Activated CD4-positive, alpha-beta memory T cell treated with anti-CD3 and anti-CD28 coated beads, Interleukin-2, amount 10 ng/mL, durations not matched to agents 7 days and 5 days (primary cell): ENCODE data around the gene YAF2. TPM values are rescaled to one million over a fixed set of nuclear protein-coding genes. Genes with fewer than 3 reads are reported as not detected.

ENCODE experiments used
- CTCF ChIA-PET: fragments of 350-600 bp; sonication (Branson Sonifier 250); formaldehyde crosslinking; loops from one replicate; lab custom pipeline; 2021; ENCODE audit warnings: antibody characterized with exemption, inconsistent platforms; lab: Charles Lee
- POLR2A ChIA-PET: fragments of 350-600 bp; sonication (Branson Sonifier 250); formaldehyde crosslinking; loops from one replicate; lab custom pipeline; 2021; ENCODE audit warnings: antibody characterized with exemption; lab: Charles Lee
- DNase-seq: peaks from one replicate; pipeline ENCODE4 v3.0.0-alpha.2; 2020
- H3K27ac Mint-ChIP-seq: one replicate; pipeline ENCODE4 v1.8.0; 2021; ENCODE audit warnings: mild to moderate bottlenecking, mixed read lengths
- H3K27me3 Mint-ChIP-seq: one replicate; pipeline ENCODE4 v1.8.0; 2021; ENCODE audit warnings: mixed read lengths
- H3K36me3 Mint-ChIP-seq: one replicate; pipeline ENCODE4 v1.8.0; 2021; ENCODE audit warnings: low read depth, mixed read lengths
- H3K4me1 Mint-ChIP-seq: one replicate; pipeline ENCODE4 v1.8.0; 2021; ENCODE audit warnings: mixed read lengths
- H3K4me3 Mint-ChIP-seq: one replicate; pipeline ENCODE4 v1.8.0; 2021; ENCODE audit warnings: mild to moderate bottlenecking, mixed read lengths
- H3K9me3 Mint-ChIP-seq: one replicate; pipeline ENCODE4 v1.8.0; 2021; ENCODE audit warnings: mixed read lengths
- total RNA-seq, 2 experiments: library from RNA; stranded (reverse); gene quantifications; one replicate each; pipeline ENCODE4 v1.2.3, GENCODE V29; 2021

The YAF2 gene
- total RNA-seq, 2 experiments from 2014 or later = 39.6 to 44.4 TPM

DNA sequence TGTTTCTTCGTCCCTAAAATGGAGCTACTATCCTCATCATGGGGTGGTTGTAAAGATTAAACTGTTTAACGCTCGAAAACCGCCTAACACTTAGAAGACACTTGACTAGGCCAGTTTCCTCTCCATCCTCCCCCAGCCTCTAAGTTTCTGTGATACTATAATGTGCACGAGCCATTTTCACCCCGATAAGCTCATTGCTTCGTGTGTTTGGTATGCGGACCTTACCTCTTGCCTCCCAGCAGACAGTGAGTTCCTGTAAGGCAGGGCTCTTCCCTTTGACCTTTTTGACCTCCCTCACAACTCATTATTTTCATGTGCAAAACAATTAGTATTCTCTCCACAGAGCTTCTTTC lies 92.9 kb downstream of the YAF2 start:
- peak; percentile 18 for DNase-seq
- POLR2A ChIA-PET = interaction anchor here (0.8 to 2.0 kb wide), 10 partner anchors 10 to 216 kb away, joined by 3 to 10 read pairs (median 4); partner anchors contain the start of gene YAF2
- Mint-ChIP-seq H3K27ac (peak overlapping the region; percentile 50), H3K4me3 (peak overlapping the region; percentile 79), H3K9me3 (no peaks in the 10 kb centered on the region), H3K4me1 (peaks cover 32% of the 10 kb centered on the region), H3K27me3 (peaks cover 3% of the 10 kb centered on the region), H3K36me3 (peaks cover 3% of the 10 kb centered on the region)
- CTCF ChIA-PET = interaction anchor here (0.6 to 1.3 kb wide), 5 partner anchors 10 to 187 kb away, joined by 3 to 5 read pairs (median 4); no protein-coding TSS in a partner anchor

DNA sequence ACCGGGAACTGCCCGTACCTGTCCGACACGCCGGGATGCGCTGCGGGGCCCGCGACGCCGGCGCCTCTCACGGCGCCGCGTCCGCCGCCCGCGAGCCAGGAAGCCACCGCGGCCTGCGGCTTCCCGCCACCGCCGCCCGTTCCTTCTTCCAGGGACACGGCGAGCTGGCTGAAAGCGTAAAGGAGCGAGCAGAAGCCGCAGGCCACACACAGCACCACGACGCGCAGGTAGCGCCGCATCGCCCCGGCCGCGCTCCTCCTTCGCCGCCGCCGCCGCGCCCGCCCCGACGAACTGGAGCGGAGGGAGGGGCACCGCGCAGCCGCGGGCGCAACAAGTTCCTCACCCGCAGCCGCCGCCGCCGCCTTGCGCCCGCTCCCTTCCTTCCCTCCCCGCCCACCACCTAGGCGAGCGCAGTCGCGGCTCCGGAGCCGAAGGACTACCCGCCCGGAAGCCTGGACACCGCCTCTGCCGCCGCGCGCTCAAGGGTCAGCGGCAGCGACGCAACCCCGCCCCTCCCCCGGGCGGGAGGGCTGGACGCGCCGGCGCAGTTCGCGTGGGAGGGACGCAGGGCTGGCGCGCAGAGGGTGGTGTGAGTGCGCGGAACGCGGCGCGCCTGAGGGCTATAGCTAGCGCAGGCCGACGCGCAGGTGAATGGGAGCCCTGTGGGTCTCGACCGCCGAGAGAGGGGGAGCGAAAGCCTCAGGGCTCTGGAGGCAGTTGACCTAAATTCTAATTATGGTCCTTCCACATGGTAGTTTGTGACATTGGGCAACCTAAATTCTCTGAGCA lies 93.4 kb downstream of the YAF2 start, which contains the start of gene GXYLT1:
Gene GXYLT1 (minus strand): TSS at position 467 of the 789 bp plus-strand sequence. CDS start 228 bp downstream, at position 239.
- CTCF ChIA-PET = interaction anchor here (0.6 to 1.3 kb wide), 5 partner anchors 11 to 187 kb away, joined by 3 to 5 read pairs (median 4); no protein-coding TSS in a partner anchor
- Mint-ChIP-seq H3K4me3 (peak within 1 kb of the TSS; percentile 90), H3K9me3 (no peaks in the 10 kb centered on the region), H3K27ac (peak within 1 kb of the TSS; percentile 67), H3K4me1 (peaks cover 32% of the 10 kb centered on the region), H3K36me3 (peaks cover 3% of the 10 kb centered on the region), H3K27me3 (peaks cover 3% of the 10 kb centered on the region)
- POLR2A ChIA-PET = interaction anchor here (0.8 to 2.0 kb wide), 10 partner anchors 11 to 217 kb away, joined by 3 to 10 read pairs (median 4); partner anchors contain the start of gene YAF2
- DNase-seq = peak; percentile 82

DNA sequence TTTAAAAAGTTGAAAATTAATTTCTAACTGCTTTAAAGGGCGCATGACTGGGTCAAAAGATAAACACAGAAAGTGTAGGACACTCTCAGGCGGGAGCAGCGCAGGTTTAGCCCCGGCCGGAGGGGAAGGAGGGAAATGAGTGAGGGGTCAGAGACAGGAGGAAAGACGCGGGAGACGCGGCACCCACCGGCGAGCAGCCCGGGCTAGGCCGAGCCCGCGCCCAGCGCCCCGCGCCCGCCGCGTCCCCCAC lies 94.0 kb downstream of the YAF2 start:
- POLR2A ChIA-PET = interaction anchor here (1.6 kb wide), 2 partner anchors 95 to 217 kb away, joined by 4 to 8 read pairs; partner anchors contain the start of gene YAF2
- DNase-seq = no peak
- Mint-ChIP-seq H3K36me3 (peaks cover 3% of the 10 kb centered on the region), H3K4me1 (peaks cover 32% of the 10 kb centered on the region), H3K27ac (peak overlapping the region; percentile 67), H3K9me3 (no peaks in the 10 kb centered on the region), H3K4me3 (peak overlapping the region; percentile 90), H3K27me3 (peaks cover 3% of the 10 kb centered on the region)
- CTCF ChIA-PET = no interaction called here

DNA sequence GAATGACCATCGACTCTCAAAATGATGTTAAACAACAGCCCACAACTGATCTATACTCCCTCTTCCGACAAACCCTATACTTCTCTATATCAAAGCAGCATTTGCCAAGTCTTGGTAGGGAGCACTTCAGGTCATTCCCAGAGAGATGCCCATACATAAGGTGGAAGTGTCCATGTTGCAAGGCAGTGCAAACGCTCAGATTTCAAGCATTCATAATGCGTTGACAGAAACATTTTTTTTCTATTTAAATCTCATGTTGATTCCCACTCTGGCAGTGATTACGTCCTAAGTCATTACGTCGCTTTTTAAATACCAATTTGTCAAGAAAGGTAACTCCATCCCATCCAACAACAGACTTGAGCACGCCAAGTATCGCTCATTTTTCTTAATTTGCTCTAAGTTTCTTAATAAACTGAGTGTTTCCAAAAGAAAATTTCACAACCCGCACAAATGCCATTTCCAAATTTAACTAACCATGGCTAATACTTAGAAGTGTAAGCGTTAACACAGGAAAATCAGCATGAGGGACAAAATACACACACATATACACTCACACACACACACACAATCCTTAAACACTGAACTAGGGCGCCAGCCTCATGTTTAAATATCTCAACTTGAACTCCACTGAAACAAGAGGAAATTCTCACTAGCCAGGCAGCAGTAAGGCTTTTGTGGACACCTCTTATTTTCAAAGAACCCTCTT lies 94.4 kb downstream of the YAF2 start:
- peaks cover 32% of the 10 kb centered on the region for H3K4me1 Mint-ChIP-seq
- CTCF ChIA-PET = no interaction called here
- peak overlapping the region; percentile 90 for H3K4me3 Mint-ChIP-seq
- no peak for DNase-seq
- H3K27me3 Mint-ChIP-seq = peaks cover 3% of the 10 kb centered on the region
- POLR2A ChIA-PET = interaction anchor here (1.6 kb wide), 1 partner anchor 95 kb away, joined by 8 read pairs; the partner anchor contains the start of gene YAF2
- H3K9me3 Mint-ChIP-seq = no peaks in the 10 kb centered on the region
- peak overlapping the region; percentile 67 for H3K27ac Mint-ChIP-seq
- H3K36me3 Mint-ChIP-seq = peaks cover 3% of the 10 kb centered on the region

DNA sequence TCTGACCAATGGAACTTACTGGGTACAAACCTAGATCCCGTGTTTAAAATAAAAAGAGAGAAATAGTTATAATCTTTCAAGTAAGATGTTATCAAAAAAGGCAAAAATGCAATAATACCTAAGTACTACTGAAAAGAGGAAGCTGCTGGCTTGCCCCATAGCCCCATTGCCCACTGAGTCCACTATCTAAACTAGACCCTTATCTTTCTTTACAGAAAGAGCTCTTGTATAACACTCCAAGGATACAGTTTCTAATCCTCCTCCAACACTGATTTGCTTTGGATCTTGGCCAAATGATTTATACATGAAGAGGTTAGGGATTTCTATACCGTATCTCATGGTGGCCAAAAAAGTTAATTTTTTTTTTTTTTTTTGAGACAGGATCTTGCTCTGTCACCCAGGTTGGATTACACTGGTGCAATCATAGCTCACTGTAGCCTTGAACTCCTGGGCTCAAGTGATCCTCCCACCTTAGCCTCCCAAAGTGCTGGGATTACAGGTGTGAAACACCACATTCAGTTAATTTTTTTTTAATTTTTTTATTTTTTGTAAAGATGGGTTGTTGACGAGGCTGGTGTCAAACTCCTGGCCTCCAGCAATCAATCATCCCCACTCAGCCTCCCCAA lies 96.0 kb downstream of the YAF2 start:
- H3K27ac Mint-ChIP-seq = no peak overlapping the region
- peaks cover 3% of the 10 kb centered on the region for H3K36me3 Mint-ChIP-seq
- peaks cover 32% of the 10 kb centered on the region for H3K4me1 Mint-ChIP-seq
- peaks cover 3% of the 10 kb centered on the region for H3K27me3 Mint-ChIP-seq
- ChIA-PET CTCF (no interaction called here), POLR2A (interaction anchor here (1.4 kb wide), 1 partner anchor 96 kb away, joined by 3 read pairs; the partner anchor contains the start of gene YAF2)
- H3K9me3 Mint-ChIP-seq = no peaks in the 10 kb centered on the region
- H3K4me3 Mint-ChIP-seq = no peak overlapping the region
- DNase-seq = no peak

DNA sequence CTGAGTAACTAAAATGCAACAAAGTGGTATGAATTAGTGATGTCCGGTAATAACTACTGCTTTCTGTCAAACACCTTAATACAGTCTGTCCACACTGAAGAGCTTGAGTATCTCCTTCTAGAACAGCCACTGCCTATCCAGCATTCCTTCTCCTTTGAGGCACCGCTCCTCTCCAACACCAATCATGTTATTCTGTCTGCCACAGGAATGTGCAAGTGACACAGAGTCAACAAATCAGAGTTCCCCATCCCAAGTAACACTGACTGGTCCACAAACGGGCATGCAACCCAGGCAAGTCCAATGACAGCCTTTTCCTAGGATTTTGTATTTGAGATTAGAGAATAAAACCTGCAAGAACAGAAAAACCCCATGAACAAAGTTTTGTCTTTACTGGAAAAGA lies 97.1 kb downstream of the YAF2 start:
- POLR2A ChIA-PET = no interaction called here
- H3K36me3 Mint-ChIP-seq = peaks cover 3% of the 10 kb centered on the region
- no peak overlapping the region for H3K27ac Mint-ChIP-seq
- no peak for DNase-seq
- no peak overlapping the region for H3K4me3 Mint-ChIP-seq
- H3K9me3 Mint-ChIP-seq = no peaks in the 10 kb centered on the region
- CTCF ChIA-PET = no interaction called here
- H3K4me1 Mint-ChIP-seq = peaks cover 29% of the 10 kb centered on the region
- H3K27me3 Mint-ChIP-seq = peaks cover 3% of the 10 kb centered on the region

DNA sequence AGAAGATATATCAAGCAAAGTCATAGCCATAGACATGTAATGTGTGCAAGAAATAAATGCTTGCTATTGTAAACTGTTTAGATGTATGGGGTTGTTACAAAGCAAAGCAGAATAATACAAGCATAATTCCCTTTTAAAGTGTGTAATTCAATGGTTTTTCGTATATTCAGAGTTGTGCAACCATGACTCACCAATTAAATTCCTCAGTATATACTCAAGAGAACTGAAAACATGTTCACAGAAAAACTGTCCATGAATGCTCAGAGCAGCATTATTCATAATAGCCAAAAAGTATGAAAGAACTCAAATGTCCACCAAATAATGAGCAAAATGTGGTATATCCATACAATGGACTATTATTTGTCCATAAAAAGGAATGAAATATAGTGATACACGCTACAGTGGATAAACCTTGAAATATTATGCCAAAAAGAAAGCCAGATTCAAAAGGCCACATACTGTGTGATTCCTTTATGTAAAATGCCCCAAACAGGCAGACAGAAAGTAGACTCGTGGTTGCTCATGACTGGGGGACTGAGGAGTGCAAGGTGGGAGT lies 102.7 kb downstream of the YAF2 start:
- CTCF ChIA-PET = no interaction called here
- POLR2A ChIA-PET = no interaction called here

DNA sequence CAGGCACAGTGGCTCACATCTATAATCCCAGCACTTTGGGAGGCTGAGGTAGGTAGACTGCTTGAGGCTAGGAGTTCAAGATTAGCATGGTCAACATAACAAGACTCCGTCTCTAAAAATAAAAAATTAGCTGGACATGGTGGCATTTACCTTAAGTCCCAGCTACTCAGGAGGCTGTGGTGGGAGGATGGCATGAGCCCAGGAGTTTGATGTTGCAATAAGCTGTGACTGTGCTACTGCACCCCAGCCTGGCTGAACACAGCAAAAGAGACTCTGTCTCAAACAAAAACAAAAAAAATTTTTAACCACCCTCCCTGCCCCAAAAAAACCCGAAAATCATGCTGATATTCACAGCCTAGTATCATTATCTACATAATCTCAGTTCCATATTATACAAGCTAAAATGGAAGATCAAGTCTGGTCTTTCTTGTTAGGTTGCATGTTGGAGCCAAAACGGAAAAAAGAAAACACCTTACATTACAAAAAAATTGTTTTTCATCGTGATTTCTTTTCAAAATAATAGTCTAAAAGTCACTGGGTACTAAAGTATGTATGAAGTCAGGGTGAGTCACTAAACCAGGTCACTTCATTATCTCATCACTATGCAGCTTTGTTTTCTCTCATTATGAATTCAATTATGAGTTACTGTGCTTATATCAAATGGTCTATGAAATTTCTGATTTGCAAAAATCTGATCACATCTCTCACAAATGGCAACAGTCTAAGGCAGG lies 107.2 kb downstream of the YAF2 start:
- Mint-ChIP-seq H3K36me3 (no peaks in the 10 kb centered on the region), H3K9me3 (no peaks in the 10 kb centered on the region), H3K27ac (no peak overlapping the region), H3K4me1 (peaks cover 7% of the 10 kb centered on the region), H3K27me3 (no peaks in the 10 kb centered on the region), H3K4me3 (no peak overlapping the region)
- ChIA-PET CTCF (interaction anchor here (0.5 to 1.0 kb wide), 2 partner anchors 30 to 242 kb away, joined by 3 to 4 read pairs; no protein-coding TSS in a partner anchor), POLR2A (interaction anchor here (0.8 kb wide), 1 partner anchor 14 kb away, joined by 3 read pairs; the partner anchor contains the start of gene GXYLT1)
- no peak for DNase-seq

More for the DNA sequence above, 102.7 kb downstream of the YAF2 start:
- H3K27me3 Mint-ChIP-seq = no peaks in the 10 kb centered on the region
- no peaks in the 10 kb centered on the region for H3K9me3 Mint-ChIP-seq
- H3K36me3 Mint-ChIP-seq = no peaks in the 10 kb centered on the region
- no peak overlapping the region for H3K27ac Mint-ChIP-seq
- no peak for DNase-seq
- H3K4me3 Mint-ChIP-seq = no peak overlapping the region
- H3K4me1 Mint-ChIP-seq = peaks cover 3% of the 10 kb centered on the region

DNA sequence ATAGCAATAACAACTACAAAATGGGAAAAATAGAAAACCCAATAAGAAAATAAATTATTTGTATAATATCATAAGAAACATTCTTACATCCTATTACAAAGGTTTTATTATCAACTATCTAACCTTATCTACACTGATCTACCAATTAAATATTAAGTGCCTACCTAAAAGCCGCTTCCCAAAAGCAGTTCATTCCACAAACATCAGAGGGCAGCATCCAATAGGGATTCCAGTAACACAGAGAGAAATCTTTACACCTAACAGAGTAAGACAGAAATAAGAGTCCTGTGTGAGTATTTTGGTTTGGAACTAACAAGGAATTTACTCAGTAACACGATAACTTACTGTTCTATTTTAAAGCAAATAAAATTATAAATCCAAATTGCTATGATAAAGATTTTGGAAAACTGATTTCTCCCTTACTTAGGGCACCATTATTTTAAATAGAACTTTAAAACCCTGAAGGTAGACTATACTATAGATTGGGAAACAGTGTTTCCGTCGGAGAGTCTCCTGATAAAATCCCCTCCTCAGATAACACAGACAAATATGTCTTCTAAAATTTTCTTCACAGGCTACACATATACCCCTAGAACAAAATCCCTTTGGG lies 108.3 kb downstream of the YAF2 start:
- POLR2A ChIA-PET = no interaction called here
- Mint-ChIP-seq H3K27me3 (no peaks in the 10 kb centered on the region), H3K9me3 (no peaks in the 10 kb centered on the region), H3K27ac (no peak overlapping the region), H3K36me3 (no peaks in the 10 kb centered on the region), H3K4me1 (peaks cover 7% of the 10 kb centered on the region), H3K4me3 (no peak overlapping the region)
- DNase-seq = no peak
- CTCF ChIA-PET = no interaction called here

DNA sequence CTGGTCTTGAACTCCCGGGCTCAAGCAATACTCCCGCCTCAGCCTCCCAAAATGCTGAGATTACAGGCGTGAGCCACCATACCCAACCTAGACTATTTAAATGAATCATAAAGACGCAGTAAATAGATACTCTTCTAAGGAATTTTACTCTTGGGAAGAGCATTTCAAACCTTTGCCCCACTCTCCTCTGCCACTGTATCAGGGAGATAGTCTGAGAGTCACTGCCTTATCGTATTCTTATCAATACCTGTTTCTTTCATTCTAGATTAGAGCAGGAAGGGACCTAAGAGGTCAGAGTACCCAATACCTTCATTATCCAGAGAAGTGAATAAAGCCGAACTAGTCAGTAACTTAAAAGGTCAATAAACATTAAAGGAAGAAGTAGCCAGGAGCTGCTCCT lies 109.2 kb downstream of the YAF2 start:
- DNase-seq = no peak
- CTCF ChIA-PET = interaction anchor here (1.6 kb wide), 1 partner anchor 203 kb away, joined by 5 read pairs; no protein-coding TSS in a partner anchor
- H3K9me3 Mint-ChIP-seq = no peaks in the 10 kb centered on the region
- H3K27me3 Mint-ChIP-seq = no peaks in the 10 kb centered on the region
- no peak overlapping the region for H3K4me3 Mint-ChIP-seq
- POLR2A ChIA-PET = no interaction called here
- no peaks in the 10 kb centered on the region for H3K36me3 Mint-ChIP-seq
- H3K4me1 Mint-ChIP-seq = peaks cover 7% of the 10 kb centered on the region
- no peak overlapping the region for H3K27ac Mint-ChIP-seq

DNA sequence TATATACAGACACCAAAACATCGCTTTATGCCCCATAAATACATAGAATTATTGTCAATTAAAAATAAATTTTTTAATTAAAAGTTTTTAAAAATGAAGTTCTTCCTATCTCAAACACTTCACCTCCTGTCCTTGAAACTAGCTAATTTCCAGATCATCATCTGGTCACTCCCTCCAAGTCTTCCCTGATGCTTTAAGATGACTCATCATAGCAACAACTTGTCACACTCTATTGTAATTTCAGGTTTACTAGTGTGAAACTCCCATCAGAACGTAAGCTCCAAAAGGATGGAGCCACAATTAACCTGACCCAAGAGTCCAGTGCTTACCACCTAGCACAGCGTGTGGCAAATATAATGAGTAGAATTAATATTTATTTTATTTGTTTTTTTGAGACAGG lies 109.7 kb downstream of the YAF2 start:
- H3K4me3 Mint-ChIP-seq = no peak overlapping the region
- peaks cover 7% of the 10 kb centered on the region for H3K4me1 Mint-ChIP-seq
- H3K27ac Mint-ChIP-seq = no peak overlapping the region
- no peaks in the 10 kb centered on the region for H3K27me3 Mint-ChIP-seq
- ChIA-PET POLR2A (no interaction called here), CTCF (interaction anchor here (1.6 kb wide), 1 partner anchor 203 kb away, joined by 5 read pairs; no protein-coding TSS in a partner anchor)
- H3K9me3 Mint-ChIP-seq = no peaks in the 10 kb centered on the region
- no peaks in the 10 kb centered on the region for H3K36me3 Mint-ChIP-seq
- DNase-seq = no peak
